Adrenal gland (tissue), 12 donors: ENCODE results near the gene ITFG2. TPM values are rescaled to one million over a fixed set of nuclear protein-coding genes. Genes with fewer than 3 reads are reported as not detected.

Source experiments
- DNase-seq, 7 donors: peaks; one replicate each; pipeline ENCODE4 v3.0.0-alpha.2; 2019 to 2020
- H3K27ac ChIP-seq, 5 donors: fragments of 200-600 bp; sonication (generic) in 4 of 5; 1 replicate in 3 of 5; 2 replicates in 2 of 5; pipeline versions ENCODE4 v1.5.1 to v1.8.0; 2016 to 2020; ENCODE audit warnings: mild to moderate bottlenecking in 1 of 5
- H3K27me3 ChIP-seq: fragments of 200-600 bp; 2 replicates; pipeline ENCODE4 v1.8.0; 2021
- H3K36me3 ChIP-seq, 2 donors: fragments of 200-600 bp; replicated peaks in 1 of 2; 1 replicate in 1 of 2; 2 replicates in 1 of 2; pipeline versions ENCODE4 v1.5.1 to v1.8.0; 2018 to 2022
- H3K4me1 ChIP-seq, 2 donors: fragments of 200-600 bp; replicated peaks in 1 of 2; 1 replicate in 1 of 2; 2 replicates in 1 of 2; pipeline versions ENCODE4 v1.5.1 to v1.8.0; 2018 to 2021
- H3K4me3 ChIP-seq, 4 donors: fragments of 200-600 bp; sonication (generic) in 3 of 4; one replicate each; pipeline ENCODE4 v1.5.1; 2016 to 2018
- H3K9me3 ChIP-seq, 3 donors: fragments of 200-600 bp; sonication (generic) in 1 of 3; replicated peaks in 1 of 3; 1 replicate in 2 of 3; 2 replicates in 1 of 3; pipeline versions ENCODE4 v1.5.1 to v1.8.0; 2016 to 2021
- CTCF ChIP-seq, 6 experiments: fragments of 450-650 bp in 4 of 6; fragments of 200-600 bp in 2 of 6; sonication (generic) in 1 of 6; IDR thresholded peaks; 1 replicate in 5 of 6; 2 replicates in 1 of 6; pipeline versions ENCODE4 v1.5.1 to v1.8.0; 2016 to 2021; ENCODE audit warnings: antibody characterized with exemption in 6 of 6, mild to moderate bottlenecking in 2 of 6, moderate library complexity in 1 of 6
- POLR2A ChIP-seq, 2 donors: fragments of 450-650 bp; IDR thresholded peaks; one replicate each; pipeline ENCODE4 v1.6.1; 2017; ENCODE audit warnings: antibody characterized with exemption in 2 of 2, mild to moderate bottlenecking in 2 of 2, moderate library complexity in 1 of 2
- WGBS, 4 donors: extraction: QIAGEN DNeasy Blood & Tissue Kit in 2 of 4; methylation state at CpG; one replicate each; pipeline versions ENCODE4 v1.1.5 to v1.1.7; 2013 to 2017; 5-methylcytosine and 5-hydroxymethylcytosine counted together
- intact Hi-C, 2 donors: fragments of 100-400 bp; cut with DNase I; formaldehyde crosslinking; loops; one replicate each; pipeline versions ENCODE4 v1.14.1 to v1.15.0; 2022 to 2023
- polyA plus RNA-seq, 3 donors: library from polyadenylated mRNA; stranded (reverse); fragments of 200-250 nt in 2 of 3; fragments of 350-450 nt in 1 of 3; fragmentation: Illumina TruSeq in 1 of 3; extraction: RNeasy Lipid Tissue Mini Kit (QIAGEN cat#74804) in 1 of 3; gene quantifications; one replicate each; pipeline ENCODE4 v1.2.3, GENCODE V29; 2013 to 2014
- total RNA-seq, 9 donors: library from RNA; depleted of rRNA in 4 of 9; stranded (reverse); fragments of >200 nt in 4 of 9; fragments of 120-200 nt in 1 of 9; fragmentation: NEBNext Ultra II Directional in 1 of 9; extraction: Animal tissue kit (Norgen Biotek cat#: 25700) in 1 of 9; gene quantifications; one replicate each; pipeline versions ENCODE4 v1.1.0 to v1.2.4, GENCODE V29; 2013 to 2023
- donor health status: healthy with polysubstance abuse.
- donor health status: Bipolar disorder and iron deficiency.
- donor health status: DM: yes; HTN: yes; CAD: no.
- donor health status: DM: no; HTN: no; CAD: no.
- donor health status: DM: no; HTN: no; CAD: no.
- donor health status: DM: yes; HTN: yes; CAD: no.

The ITFG2 gene
- total and polyA plus RNA-seq, 12 donors: 20.3 to 63.0 (median 32.7) TPM

GRCh38 chr12:2772370-2772769 lies 40.1 kb upstream of the ITFG2 start:
- Histone ChIP-seq H3K36me3 (no peaks in the 10 kb centered on the region), H3K27ac (no peak overlapping the region), H3K27me3 (no peaks in the 10 kb centered on the region), H3K9me3 (no peaks in the 10 kb centered on the region), H3K4me1 (no peaks in the 10 kb centered on the region), H3K4me3 (no peak overlapping the region)
- intact Hi-C loops: no loop called here
- 64 to 85% (median 70%) methylated on average over 4 of the region's 4 CpGs for WGBS, 4 donors
- DNase-seq: no peak
- TF ChIP-seq POLR2A (IDR thresholded peaks at IDR 0.05) (no peak), CTCF (IDR thresholded peaks at IDR 0.05) (no peak)

GRCh38 chr12:2773199-2773875 lies 39.1 kb upstream of the ITFG2 start:
- H3K27ac ChIP-seq: no peak overlapping the region
- no peaks in the 10 kb centered on the region for H3K36me3 ChIP-seq
- no peaks in the 10 kb centered on the region for H3K4me1 ChIP-seq
- intact Hi-C loops: no loop called here
- no peak overlapping the region for H3K4me3 ChIP-seq
- no peaks in the 10 kb centered on the region for H3K9me3 ChIP-seq
- 74 to 77% (median 75%) methylated on average over 16 to 19 of the region's 19 CpGs for WGBS, 4 donors
- TF ChIP-seq POLR2A (IDR thresholded peaks at IDR 0.05): no peak
- no peak for TF ChIP-seq CTCF (IDR thresholded peaks at IDR 0.05)
- no peak for DNase-seq
- H3K27me3 ChIP-seq: no peaks in the 10 kb centered on the region

- intact Hi-C loops: no loop called here
- H3K36me3 ChIP-seq: no peaks in the 10 kb centered on the region
- no peaks in the 10 kb centered on the region for H3K9me3 ChIP-seq
- TF ChIP-seq CTCF (IDR thresholded peaks at IDR 0.05): no peak
- TF ChIP-seq POLR2A (IDR thresholded peaks at IDR 0.05): no peak
- no peak for DNase-seq
- H3K4me1 ChIP-seq: no peaks in the 10 kb centered on the region
- no peak overlapping the region for H3K4me3 ChIP-seq
- H3K27me3 ChIP-seq: no peaks in the 10 kb centered on the region
- 62 to 78% (median 76%) methylated on average over 4 to 8 of the region's 8 CpGs for WGBS, 4 donors
- H3K27ac ChIP-seq: no peak overlapping the region
These were observed 37.0 kb upstream of the ITFG2 start for GRCh38 chr12:2775431-2775830.

- no peaks in the 10 kb centered on the region for H3K27me3 ChIP-seq
- 84 to 92% (median 88%) methylated on average over 17 to 20 of the region's 20 CpGs for WGBS, 4 donors
- intact Hi-C loops: no loop called here
- DNase-seq: no peak
- no peaks in the 10 kb centered on the region for H3K9me3 ChIP-seq
- H3K4me3 ChIP-seq: no peak overlapping the region
- TF ChIP-seq POLR2A (IDR thresholded peaks at IDR 0.05) (no peak), CTCF (IDR thresholded peaks at IDR 0.05) (no peak)
- H3K4me1 ChIP-seq: no peaks in the 10 kb centered on the region
- H3K27ac ChIP-seq: no peak overlapping the region
- no peaks in the 10 kb centered on the region for H3K36me3 ChIP-seq
These were observed 36.2 kb upstream of the ITFG2 start for GRCh38 chr12:2776129-2776806.
